Measurements from ENCODE around the gene UTP20.
A peak's percentile ranks its signal among the peaks of the same experiment; 100 is the strongest.

The UTP20 gene

DNA sequence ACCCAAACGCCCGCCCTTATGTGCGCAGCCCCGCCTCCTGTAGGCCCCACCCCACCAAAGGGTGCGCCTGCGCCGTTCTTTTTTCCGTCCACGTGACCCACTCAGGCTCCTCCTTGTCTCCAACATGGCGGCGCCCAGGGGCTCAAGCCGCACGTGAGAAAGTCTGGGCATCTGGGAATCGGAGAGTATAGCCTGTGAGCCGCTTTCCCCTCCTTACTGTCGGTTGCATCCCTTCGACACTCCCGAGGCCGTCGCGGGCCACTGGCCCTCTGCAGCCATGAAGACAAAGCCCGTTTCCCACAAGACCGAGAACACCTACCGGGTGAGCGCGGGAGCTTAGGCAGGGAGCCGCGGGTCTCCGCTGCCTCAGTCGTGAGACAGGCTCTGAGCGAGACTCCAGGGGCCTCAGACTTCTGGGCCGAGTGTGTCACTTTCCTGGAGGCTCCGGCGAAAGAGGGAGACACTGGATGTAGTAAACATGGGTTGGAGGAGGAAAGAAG, at the start of gene UTP20:
Gene UTP20 (plus strand): TSS at position 100 of the 500 bp plus-strand sequence. CDS start 178 bp downstream, at position 278.
- peak; percentile 80 for DNase-seq

DNA sequence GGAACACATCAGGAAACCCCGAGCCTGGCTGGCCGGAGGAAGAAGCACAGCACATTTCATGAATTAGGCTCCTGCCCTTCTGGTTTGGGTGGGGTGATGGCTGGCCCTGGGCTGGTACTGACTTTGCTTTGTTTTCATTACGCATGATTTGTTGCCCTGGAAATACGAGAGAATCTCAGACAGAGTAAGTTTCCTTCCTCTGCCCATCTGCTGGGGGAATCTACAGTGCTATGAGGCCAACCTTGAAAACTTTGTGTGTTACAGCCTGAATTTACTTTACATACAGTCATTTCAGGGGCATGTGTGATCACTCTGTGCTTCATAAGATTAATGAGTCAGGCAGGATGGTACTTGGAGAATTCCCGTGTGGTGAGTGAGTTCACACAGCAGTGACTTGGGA, 49.4 kb upstream of the UTP20 start:
- DNase-seq = no peak

DNA sequence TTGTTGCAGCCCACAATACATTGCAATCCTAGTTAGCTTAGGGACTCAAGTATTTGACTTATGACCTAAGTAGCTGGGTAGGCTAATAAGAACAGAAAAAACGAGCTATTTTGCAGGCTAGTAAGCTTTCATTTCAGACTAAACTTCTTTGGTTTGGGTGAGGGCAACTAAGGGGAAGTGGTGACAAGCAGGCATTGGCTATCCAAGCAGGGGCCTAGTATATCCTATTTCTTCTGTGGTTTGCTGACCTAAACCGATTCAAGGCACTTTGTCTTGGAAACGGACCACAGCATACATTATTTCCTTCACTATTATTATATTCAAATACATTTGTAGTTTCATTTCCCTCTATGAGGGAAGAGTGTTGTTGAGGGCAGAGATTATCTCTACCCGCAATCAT, 48.3 kb upstream of the UTP20 start:
- no peak for DNase-seq

DNA sequence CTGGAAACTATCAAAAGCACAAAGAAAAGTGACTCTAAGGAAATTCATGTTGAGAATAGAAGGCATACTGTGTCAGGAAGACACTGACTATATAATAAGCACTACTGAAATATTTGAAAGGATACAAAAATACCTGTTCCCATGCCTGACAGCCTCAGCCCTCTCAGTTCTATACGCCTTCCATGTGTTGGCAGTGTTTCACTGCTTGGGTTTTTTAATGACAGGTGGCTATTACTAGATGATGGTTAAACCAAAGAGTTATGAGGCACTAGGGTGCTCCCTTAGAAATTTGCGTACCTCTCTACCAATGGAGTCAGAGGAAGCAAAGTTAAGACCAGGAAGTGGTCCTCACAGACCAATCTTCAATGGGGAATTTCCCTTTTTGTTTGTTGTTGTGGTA, 44.2 kb upstream of the UTP20 start:
- no peak for DNase-seq

DNA sequence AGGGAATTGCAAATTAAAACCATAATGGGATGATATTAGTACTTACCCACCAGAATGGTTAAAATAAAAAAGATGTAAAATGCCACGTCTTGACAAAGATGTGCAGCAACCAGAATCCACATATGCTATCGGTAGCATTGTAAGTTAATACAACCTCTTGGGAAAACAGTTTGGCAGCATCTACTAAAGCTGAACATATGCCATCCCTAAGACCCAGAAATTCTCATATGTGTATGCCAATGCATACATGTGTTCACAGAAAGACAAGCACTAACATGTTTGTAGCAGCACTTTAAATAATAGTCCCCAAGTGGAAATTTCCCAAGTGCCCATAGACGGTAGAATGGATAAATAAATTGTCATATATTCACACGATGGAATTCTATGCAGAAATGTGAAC, 41.6 kb upstream of the UTP20 start:
- no peak for DNase-seq

DNA sequence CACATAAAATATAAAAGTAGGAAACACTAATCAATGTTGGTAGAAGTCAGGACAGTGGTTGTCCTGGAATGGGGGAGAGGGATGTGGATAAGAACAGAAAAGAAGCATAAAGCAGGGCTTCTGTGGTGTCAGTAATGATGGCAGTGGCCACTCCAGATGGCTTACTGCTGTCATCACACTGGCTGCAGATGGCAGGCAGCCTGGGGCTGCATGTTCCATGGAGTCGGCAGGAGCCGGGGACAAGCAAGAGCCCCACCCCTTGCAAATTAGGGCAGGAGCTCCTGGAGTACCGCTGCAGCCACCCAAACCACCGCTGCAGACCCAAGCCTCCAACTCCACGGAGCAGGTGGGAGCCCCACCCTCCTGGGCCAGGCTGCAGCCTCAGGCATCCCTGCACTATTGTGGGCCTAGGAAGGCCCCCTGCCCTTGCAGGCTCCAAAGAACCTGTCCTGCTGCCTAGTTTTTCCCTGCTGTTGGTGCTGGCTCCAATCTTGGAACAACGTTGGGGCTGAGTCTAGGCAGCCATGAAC, 41.0 kb upstream of the UTP20 start:
- no peak for DNase-seq

DNA sequence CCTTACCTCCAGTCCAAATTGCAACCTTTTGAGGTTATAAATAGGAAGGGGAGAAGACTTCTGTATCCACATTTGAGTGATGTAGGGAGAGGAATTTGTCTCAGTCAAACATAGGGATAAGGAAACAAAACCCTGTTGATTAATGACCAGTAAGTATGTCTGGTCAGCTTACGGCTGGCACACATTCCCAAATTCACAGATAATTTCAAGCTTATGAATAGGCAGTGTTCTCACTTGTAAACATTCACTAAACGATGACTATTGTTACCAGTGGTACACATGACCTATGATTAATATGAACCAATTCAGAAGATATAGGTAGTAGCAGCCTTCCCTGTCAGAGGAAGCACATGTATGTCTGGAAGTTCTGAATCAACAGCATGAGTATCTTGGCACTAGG, 36.8 kb upstream of the UTP20 start:
- DNase-seq = no peak

DNA sequence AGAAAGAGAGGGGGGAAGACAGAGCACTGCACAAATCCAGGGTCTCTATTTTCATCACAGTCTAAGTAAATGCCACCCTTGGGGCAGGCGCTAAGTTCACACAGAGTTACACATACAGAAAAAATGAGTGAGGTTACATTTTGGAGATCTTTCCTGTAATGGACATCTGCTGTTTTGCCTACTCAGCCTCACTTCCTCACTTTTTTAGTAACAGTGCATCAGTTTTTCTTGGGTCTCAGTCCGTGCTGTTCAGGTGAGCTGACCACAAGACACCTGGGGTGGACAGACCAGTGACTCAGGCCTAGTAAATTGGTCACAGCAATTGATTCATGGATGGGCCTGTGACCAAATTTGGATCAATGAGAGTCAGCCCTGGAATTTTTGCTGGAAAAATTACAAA, 36.3 kb upstream of the UTP20 start:
- DNase-seq = no peak

DNA sequence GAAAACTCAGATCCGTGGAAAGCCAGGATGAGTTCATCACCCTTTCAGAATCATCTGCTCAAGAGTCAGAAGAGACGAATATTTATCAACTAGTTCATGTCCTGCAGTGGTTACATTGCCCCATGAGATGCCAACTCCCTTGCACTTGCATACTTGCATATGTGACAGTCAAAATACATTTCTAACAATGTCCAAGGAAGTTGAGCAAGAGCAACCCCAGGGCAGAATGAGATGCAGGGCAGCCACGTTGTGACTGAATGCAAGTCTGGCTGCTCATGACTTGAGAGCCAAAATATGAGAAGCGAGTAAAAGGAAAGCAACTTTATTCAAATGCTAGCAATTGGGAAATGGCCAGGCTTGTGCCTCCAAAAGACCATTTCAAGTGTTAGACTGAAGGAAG, 23.6 kb upstream of the UTP20 start:
- DNase-seq = no peak

DNA sequence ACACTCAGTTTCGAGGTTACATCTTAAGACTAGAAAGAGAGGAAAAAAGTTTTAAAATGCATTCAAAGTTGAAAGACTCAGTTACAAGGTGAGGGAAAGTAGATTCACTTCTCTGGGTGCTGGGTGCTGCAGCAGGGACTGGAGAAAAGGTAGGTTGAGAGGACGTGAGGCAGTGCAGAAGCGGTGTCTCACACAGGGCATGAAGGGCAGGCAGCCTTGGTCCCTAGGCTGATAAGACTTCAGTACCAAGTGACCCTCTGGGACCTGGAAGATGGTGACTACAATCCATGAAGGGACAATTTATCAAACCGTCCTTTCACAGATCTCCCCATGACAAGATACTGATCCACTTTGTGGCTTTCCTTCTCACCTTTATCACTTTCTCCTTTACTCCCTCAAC, 22.5 kb upstream of the UTP20 start:
- DNase-seq = no peak

DNA sequence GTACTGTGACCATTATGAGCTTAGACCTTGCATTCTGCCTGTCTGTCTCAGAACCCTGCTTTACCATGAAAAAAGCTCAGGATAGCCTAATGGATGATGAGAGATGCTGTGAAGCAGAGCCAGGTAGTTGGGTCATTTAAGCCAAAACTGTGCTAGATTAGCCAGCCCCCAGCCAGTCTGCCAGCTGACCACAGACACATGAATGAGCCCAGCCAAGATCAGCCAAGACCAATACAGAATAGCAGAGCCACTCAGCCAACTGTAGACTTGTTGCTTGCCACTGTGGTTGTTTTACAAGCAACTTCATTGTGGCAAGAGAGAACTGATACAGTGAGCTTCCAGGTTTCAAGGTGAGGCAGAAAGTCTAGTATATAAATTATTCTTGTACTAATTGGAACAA, 12.8 kb upstream of the UTP20 start:
- DNase-seq = no peak

DNA sequence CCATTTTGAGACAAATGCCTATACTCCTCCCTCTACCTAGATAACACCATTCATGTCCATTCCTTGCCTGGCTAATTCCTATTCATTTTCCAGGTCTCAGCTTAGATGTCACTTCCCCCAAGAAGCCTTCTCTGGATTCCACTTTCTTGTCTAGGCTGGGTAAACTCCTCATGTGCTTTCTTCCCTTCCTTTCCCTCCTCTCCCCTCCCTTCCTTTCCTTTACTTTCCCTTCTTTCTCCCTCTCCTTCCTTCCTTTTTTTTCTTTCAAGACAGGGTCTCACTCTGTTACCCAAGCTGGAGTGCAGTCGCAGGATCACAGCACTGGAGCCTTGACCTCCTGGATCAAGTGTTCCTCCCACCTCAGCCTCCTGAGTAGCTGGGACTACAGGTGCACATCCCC, 3.5 kb upstream of the UTP20 start:
- no peak for DNase-seq

DNA sequence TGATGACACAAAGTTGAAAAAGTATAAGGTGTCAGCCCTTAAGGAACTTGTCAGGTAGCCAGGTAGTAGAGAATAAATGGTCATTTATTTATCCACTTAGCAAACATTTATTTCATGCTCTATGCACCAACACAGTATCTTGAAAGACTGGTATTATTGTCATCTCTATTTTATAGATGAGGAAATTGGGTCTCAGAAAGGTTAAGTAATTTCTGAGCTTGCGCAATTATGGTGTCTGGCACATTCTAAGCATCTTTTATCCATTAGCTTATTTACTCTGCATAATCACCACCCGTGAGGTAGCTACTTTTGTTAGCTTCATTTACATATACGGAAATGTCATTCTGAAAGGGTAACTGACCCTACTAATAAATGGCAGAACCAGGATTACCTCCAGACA, 2.5 kb upstream of the UTP20 start:
- DNase-seq = no peak

DNA sequence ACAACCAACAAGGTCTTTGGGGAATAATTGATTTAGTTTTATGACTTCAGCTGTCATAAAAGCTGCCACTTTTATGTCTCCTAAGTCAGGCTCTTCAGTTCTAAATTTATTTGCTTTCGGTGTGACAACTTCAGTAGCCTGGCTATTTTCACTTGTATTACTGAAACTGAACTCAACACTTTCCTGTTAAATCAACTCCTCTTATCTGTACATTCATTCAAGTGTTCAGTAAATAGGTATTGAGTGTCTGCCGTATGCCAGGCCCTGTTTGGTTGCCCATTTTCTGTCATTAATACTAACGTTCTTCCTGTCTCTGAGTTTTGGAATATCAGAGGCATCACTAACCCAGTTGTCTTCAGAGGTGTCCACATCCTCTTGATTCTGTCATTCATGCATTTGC, 7.5 kb downstream of the UTP20 start:
- no peak for DNase-seq

DNA sequence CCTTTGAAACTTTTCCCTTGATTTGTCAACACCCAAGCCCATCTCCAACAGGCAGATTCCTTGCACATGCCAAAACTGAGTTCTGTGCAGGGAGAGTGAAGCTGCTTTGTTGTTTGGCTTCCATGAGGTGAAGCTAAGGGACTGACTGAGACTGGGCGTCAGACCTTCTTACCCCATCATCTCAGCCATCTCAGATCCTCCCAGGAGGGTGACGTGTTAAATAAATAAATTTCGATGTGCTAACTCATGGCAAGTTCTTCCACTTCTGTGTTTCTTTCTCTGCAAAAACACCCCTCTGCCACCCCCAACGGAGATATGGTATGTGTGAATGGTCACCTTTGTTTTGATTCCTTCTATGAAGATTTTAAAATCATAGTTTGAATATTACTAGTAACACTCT, 17.8 kb downstream of the UTP20 start:
- DNase-seq = no peak

DNA sequence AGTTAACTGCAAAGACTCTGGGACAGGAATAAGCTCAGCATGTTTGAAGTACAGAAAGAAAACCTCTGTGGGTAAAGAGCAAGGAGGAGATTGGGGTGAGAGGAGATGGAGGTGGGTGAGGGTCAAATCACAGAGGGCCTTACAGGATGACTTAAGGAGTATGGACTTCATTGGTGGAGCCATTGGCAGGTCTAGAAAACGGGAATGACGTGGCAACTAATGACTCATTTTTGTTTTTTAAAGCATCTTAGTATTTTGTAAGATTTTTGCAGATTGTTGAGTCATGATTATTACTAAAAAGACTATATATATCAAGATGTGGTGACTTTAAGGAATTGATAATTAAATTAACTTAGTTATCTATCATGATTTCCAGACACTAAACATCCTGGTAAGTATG, 18.5 kb downstream of the UTP20 start:
- no peak for DNase-seq

DNA sequence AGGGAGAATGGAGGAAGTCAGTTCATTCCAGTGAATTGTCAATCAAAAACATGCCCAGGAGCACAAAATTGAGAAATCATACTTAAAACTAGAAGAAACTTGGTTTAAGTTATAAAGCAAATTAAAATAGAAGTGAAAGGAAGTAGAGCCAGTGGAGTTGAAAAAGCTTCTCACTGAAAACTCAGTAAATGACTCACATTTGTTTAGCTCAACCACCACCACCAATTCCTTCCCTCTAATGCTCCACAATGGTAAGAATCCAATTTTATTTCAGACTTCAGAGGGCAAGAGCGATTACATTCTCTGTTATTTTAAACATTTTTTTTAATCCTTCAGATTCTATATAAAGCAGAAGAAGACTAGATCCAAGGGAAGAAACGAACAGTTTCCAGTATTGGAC, 19.4 kb downstream of the UTP20 start:
- DNase-seq = no peak

DNA sequence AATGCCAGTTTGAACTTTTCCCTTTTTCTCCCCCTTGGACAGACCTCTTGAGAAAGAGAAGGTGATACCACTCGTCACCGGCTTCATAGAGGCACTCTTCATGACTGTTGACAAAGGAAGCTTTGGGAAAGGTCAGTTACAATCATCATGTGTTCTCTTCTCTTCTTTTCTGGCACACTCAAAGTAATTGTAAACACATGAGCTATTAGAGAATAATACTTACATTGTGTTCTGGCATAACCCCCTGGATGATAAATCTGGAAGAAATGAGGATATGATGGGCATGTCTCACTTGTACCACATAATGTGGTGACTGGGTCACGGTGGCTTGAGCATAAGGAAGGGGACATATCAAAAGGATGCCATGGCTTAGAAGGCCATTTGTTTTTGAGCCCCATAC, 20.0 kb downstream of the UTP20 start:
- DNase-seq = no peak

DNA sequence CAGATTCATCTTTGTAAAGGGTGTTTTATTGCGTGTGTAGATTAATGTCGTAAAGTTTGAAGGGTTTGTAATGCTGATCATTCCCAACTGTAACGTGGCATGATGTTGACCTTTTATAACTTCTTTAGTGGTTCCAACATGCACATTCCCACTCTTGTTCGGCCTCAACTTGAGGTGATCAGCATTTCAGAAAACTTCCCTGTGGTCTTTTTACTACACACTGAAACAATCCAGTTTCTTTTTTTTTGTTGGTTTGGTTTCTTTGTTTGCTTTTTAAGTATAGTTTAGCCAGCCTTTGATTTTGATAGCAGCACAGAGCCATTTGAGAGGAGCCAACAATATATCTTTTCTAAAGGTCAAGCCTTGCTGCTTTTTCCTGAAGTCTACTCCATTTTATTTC, 22.8 kb downstream of the UTP20 start:
- DNase-seq = no peak

DNA sequence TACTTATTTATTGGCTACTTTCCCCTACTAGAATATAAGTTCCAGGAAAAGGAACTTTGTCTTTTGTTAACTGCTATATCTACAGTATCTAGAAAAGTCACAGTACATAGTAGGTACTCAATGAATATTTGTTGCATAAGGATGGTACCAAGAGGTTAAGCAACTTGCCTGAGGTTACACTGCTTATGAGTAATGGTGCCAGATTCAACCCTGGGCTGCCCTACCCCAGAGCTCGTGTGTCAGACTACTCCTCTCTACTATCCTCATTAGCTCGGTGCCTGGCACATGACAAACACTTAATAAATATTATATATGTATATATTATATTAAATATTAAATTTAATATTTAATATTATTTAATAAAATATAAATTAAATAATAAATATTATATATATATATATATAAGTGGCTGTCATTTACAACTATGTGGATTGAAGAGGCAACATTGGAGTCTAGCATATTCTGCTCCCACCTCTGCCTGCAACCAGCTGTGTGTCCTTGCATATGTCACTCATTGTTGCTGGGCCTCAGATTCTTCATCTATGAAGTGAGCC, 25.4 kb downstream of the UTP20 start:
- no peak for DNase-seq

DNA sequence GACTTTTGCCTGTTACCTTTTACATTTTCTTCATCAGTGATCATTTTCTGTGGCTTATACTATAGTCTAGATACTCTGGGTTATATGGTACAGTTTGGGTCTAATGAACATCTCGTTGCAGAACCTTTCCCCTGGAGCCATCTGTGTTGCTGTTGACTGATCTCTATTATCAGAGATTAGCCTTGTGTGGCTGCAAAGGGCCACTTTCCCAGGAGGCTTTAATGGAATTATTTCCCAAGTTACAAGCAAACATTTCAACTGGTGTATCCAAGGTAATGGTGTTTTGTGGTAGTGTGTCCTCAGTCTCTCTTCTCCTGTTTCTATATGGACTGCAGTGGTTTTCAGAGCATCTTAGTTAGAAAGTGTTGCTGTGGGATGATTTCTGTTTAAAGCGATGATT, 25.9 kb downstream of the UTP20 start:
- no peak for DNase-seq

DNA sequence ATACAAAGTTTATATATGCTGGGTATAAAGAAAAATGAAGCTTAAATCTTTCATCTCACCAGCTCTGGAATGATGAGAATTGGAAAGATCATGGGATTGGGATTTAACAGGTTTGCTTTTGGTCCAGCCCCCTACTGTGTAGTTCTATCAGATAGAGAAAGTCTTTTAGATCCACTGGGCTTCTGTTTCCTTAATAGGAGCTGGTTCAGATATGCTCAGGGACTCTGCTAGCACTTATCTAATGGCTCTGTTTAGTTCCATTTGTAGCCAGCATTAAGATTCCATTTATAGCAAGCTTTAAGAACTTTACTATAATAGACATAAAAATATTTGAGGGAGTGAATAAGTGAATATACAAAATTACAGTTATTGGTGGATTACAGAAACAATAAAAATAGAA, 42.6 kb downstream of the UTP20 start:
- DNase-seq = no peak

DNA sequence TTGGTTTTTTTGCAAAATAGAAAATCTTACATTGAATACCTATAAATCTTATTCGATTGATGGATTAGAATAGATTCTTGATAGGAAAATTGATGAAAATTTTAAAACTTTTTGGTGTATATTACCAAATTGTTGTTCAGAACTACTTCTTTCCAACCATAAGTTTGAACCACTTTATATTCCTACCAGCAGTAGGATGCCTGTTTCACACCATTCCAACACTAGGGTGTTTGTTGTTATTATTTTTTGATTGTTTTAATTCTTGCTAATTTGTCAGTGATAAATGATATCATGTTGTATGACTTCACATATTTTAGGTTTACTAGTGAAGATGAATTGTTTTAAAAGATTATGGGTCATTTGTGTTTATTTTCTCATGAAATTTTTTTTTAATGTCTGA, 43.4 kb downstream of the UTP20 start:
- no peak for DNase-seq

DNA sequence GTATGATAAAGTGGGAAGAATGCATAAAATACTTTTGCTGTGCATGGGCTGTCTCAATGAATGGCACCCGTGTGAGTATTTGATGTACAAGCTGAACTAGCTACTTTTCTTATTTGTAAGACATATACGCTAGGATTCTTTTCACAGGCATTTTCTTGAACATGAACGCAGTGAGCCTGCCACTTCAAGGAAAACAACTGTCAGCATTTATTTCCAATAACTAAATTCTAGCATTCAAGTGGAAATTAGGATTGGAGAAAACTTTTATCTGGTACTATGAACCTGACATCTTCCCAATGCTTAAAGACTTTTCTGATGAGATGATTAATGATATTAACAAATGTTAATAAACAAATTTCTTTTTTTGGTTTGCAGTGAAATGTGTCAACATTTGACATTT, 45.7 kb downstream of the UTP20 start:
- DNase-seq = no peak

DNA sequence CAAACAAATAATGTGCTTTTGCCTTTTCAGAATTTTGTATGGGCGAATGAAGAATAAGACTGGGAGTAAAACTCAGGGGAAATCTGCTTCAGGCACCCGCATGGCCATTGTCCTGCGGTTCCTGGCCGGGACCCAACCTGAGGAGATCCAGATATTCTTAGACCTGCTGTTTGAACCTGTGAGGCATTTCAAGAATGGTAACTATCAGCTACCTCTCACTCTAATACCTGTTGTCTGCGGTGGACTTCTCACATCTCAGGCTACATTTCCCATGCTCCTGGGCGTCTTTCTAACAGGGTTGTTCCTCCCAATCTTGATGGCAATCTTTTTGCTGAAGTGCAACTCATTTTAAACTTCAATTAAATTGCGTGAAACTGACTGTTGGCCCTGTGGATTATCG, 47.1 kb downstream of the UTP20 start:
- no peak for DNase-seq

DNA sequence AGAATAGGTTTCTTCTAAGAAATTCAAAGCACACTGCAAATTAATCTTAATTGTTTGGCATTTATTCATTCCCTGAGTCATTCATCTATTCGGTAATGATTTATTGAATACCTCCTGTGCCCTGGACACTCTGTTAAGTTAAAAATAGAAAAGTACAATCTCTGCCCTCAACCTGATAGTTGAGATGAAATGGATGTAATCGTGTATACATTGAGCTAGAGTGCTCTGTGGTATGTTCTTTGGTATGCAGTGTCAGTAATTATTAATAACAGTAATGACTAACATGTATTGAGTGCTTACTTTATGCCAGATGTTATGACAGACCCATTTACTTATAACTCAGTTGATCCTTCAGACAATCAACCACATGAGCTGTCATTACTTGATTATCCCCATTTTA, 47.6 kb downstream of the UTP20 start:
- no peak for DNase-seq
